Transverse colon (tissue), 4 donors: ENCODE results near the gene CYSTM1. TPM values are rescaled to one million over a fixed set of nuclear protein-coding genes. Genes with fewer than 3 reads are reported as not detected.
"Not testable (repeated sequence)": the region's sequence is repeated elsewhere in the genome, so short reads cannot be mapped to it uniquely, and the experiment has no call there.

ENCODE experiments used
- DNase-seq: peaks from one replicate; pipeline ENCODE4 v3.0.0-alpha.2; 2019
- H3K27ac ChIP-seq, 4 donors: fragments of 200-600 bp; sonication (generic); 2 replicates each; pipeline ENCODE4 v1.5.1; 2016 to 2018; ENCODE audit warnings: inconsistent platforms in 4 of 4
- H3K27me3 ChIP-seq: fragments of 200-600 bp; sonication (generic); 2 replicates; pipeline ENCODE4 v1.5.1; 2017; ENCODE audit warnings: inconsistent platforms
- H3K36me3 ChIP-seq, 4 donors: fragments of 200-600 bp; sonication (generic); 2 replicates each; pipeline ENCODE4 v1.5.1; 2017 to 2019; ENCODE audit warnings: inconsistent platforms in 4 of 4
- H3K4me1 ChIP-seq, 4 donors: fragments of 200-600 bp; sonication (generic); 2 replicates each; pipeline ENCODE4 v1.5.1; 2017 to 2020; ENCODE audit warnings: inconsistent platforms in 4 of 4
- H3K4me3 ChIP-seq, 4 donors: fragments of 200-600 bp; sonication (generic); 1 replicate in 1 of 4; 2 replicates in 3 of 4; pipeline versions ENCODE4 v1.5.1 to v1.6.1; 2017 to 2019; ENCODE audit warnings: inconsistent platforms in 4 of 4
- H3K9me3 ChIP-seq, 2 donors: fragments of 200-600 bp; sonication (generic); 2 replicates each; pipeline ENCODE4 v1.5.1; 2017 to 2019; ENCODE audit warnings: inconsistent platforms in 2 of 2
- CTCF ChIP-seq, 5 experiments: fragments of 200-600 bp in 3 of 5; fragments of 450-650 bp in 2 of 5; sonication (generic) in 3 of 5; IDR thresholded peaks; 1 replicate in 2 of 5; 2 replicates in 3 of 5; pipeline ENCODE4 v1.5.1; 2016 to 2017; ENCODE audit warnings: antibody characterized with exemption in 5 of 5, inconsistent platforms in 3 of 5, mild to moderate bottlenecking in 2 of 5, moderate library complexity in 1 of 5
- EP300 ChIP-seq: sonication (generic); formaldehyde crosslinking; IDR thresholded peaks from one replicate; pipeline ENCODE4 v1.6.1; 2017; ENCODE audit warnings: antibody characterized with exemption, low read depth
- POLR2A ChIP-seq: fragments of 450-650 bp; IDR thresholded peaks from one replicate; pipeline ENCODE4 v1.6.1; 2016; ENCODE audit warnings: antibody characterized with exemption, mild to moderate bottlenecking, moderate library complexity
- POLR2AphosphoS5 ChIP-seq, 3 donors: sonication (generic); formaldehyde crosslinking; IDR thresholded peaks; one replicate each; pipeline ENCODE4 v1.6.1; 2016; ENCODE audit warnings: antibody characterized with exemption in 3 of 3
- WGBS, 2 donors: methylation state at CpG; one replicate each; pipeline ENCODE4 v1.1.5; 2018; ENCODE audit warnings: low coverage in 1 of 2; 5-methylcytosine and 5-hydroxymethylcytosine counted together
- in situ Hi-C, 4 donors: fragments of 200-750 bp; cut with MboI; loops; one replicate each; pipeline versions ENCODE4 v1.15.0 to v1.15.1; 2017; ENCODE audit warnings: low sequenced_read_pairs in 3 of 4, low pct_ligation_motif_present in 1 of 4, low pct_unique_long_range_greater_than_20kb in 1 of 4
- intact Hi-C: fragments of 100-400 bp; cut with DNase I; formaldehyde crosslinking; loops from one replicate; pipeline ENCODE4 v1.15.1; 2023; ENCODE audit warnings: low total_unique reads
- total RNA-seq, 4 donors: library from RNA; depleted of rRNA; stranded (reverse); fragments of >200 nt; gene quantifications; one replicate each; pipeline ENCODE4 v1.1.0, GENCODE V29; 2016

The CYSTM1 gene
- total RNA-seq, 4 donors from 2014 or later: 32.8 to 264 (median 107) TPM

GRCh38 chr5:140197023-140197422 lies 22.0 kb downstream of the CYSTM1 start:
- 55 to 57% methylated on average over 2 of the region's 2 CpGs for WGBS, 2 donors
- DNase-seq: no peak
- no peak overlapping the region for H3K27ac ChIP-seq

GRCh38 chr5:140198915-140199314 lies 23.9 kb downstream of the CYSTM1 start:
- H3K27me3 ChIP-seq, DNase-seq, intact Hi-C loops, H3K27ac ChIP-seq, in situ Hi-C loops, H3K4me3 ChIP-seq, H3K9me3 ChIP-seq, H3K36me3 ChIP-seq: not testable (repeated sequence)
- H3K4me1 ChIP-seq: peaks cover 0 to 25% (median 14%) of the 10 kb centered on the region in 4 donors
- WGBS, 2 donors: 100% methylated on average over 1 of the region's 1 CpG; no CpG with 5 or more reads in 1 of the 2 donors

More at GRCh38 chr5:140197023-140197422, 22.0 kb downstream of the CYSTM1 start:
- Histone ChIP-seq H3K4me1 (peaks cover 0 to 41% (median 18%) of the 10 kb centered on the region in 4 donors), H3K27me3 (no peaks in the 10 kb centered on the region), H3K4me3 (no peak overlapping the region), H3K9me3 (no peaks in the 10 kb centered on the region), H3K36me3 (no peaks in the 10 kb centered on the region)
- intact Hi-C loops (no loop called here), in situ Hi-C loops (no loop called here)
- TF ChIP-seq POLR2AphosphoS5 (IDR thresholded peaks at IDR 0.05) (no peak), EP300 (no peak), CTCF (IDR thresholded peaks at IDR 0.05) (no peak), POLR2A (no peak)

DNA sequence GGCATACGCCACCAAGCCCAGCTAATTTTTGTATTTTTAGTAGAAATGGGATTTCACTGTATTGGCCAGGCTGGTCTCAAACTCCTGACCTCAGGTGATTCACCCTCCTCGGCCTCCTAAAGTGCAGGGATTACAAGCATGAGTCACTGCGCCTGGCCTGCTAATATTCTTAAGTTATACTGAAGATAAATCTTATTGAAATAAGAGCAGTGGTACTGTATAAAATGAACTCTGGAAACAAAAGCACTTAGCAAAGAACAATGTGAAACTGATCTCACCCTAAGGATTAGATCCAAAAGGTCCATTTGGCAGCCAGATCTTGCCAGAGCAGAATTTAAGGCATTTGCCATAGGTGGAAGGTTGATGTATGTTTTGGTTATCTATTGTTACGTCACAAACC lies 27.1 kb downstream of the CYSTM1 start:
- Histone ChIP-seq H3K36me3 (no peaks in the 10 kb centered on the region), H3K27ac (no peak overlapping the region), H3K27me3 (no peaks in the 10 kb centered on the region), H3K4me3 (no peak overlapping the region), H3K4me1 (peaks cover 0 to 4% (median 2%) of the 10 kb centered on the region in 4 donors), H3K9me3 (no peaks in the 10 kb centered on the region)
- WGBS, 2 donors: 71 to 100% methylated on average over 1 to 4 of the region's 4 CpGs
- TF ChIP-seq POLR2AphosphoS5 (IDR thresholded peaks at IDR 0.05) (no peak), POLR2A (no peak), CTCF (IDR thresholded peaks at IDR 0.05) (no peak), EP300 (no peak)
- intact Hi-C loops (no loop called here), in situ Hi-C loops (no loop called here)
- no peak for DNase-seq

GRCh38 chr5:140202610-140203009 lies 27.6 kb downstream of the CYSTM1 start:
- H3K27me3 ChIP-seq: no peaks in the 10 kb centered on the region
- 86 to 89% methylated on average over 2 of the region's 2 CpGs for WGBS, 2 donors
- peaks cover 0 to 5% (median 0%) of the 10 kb centered on the region in 4 donors for H3K4me1 ChIP-seq
- H3K9me3 ChIP-seq: no peaks in the 10 kb centered on the region
- H3K27ac ChIP-seq: no peak overlapping the region
- intact Hi-C loops: no loop called here
- H3K36me3 ChIP-seq: no peaks in the 10 kb centered on the region
- TF ChIP-seq EP300 (no peak), POLR2A (no peak), POLR2AphosphoS5 (IDR thresholded peaks at IDR 0.05) (no peak), CTCF (IDR thresholded peaks at IDR 0.05) (no peak)
- DNase-seq: no peak
- no peak overlapping the region for H3K4me3 ChIP-seq
- in situ Hi-C loops: no loop called here

DNA sequence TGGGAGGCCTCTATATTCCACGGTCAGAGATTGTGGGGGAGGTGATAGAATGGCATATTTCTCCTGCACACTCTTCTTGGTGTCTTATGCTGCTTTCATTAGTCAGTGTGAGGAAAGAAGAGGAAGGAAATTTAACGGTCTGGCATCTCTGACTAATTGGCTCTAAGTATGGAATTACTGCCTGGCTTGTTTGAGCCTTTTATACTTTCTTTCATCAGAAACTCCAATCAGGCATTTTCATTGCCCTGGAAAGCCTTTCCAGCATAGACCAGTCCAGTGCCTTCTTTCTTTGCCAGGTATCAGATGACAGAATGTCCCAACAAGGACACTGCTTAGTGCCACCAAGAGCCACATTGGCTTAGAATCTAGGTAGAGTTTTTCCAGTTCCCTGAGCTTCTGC lies 30.2 kb downstream of the CYSTM1 start:
- no peak overlapping the region for H3K4me3 ChIP-seq
- DNase-seq: no peak
- H3K27ac ChIP-seq: no peak overlapping the region
- WGBS, 2 donors: 46 to 57% methylated on average over 1 to 2 of the region's 2 CpGs
- peaks cover 0 to 7% (median 0%) of the 10 kb centered on the region in 4 donors for H3K4me1 ChIP-seq
- intact Hi-C loops: no loop called here
- TF ChIP-seq EP300 (no peak), CTCF (IDR thresholded peaks at IDR 0.05) (no peak), POLR2A (no peak), POLR2AphosphoS5 (IDR thresholded peaks at IDR 0.05) (no peak)
- in situ Hi-C loops: no loop called here
- no peaks in the 10 kb centered on the region for H3K9me3 ChIP-seq
- no peaks in the 10 kb centered on the region for H3K36me3 ChIP-seq
- no peaks in the 10 kb centered on the region for H3K27me3 ChIP-seq
